ENCODE results near the gene SLCO2A1. TPM values are rescaled to one million over a fixed set of nuclear protein-coding genes. Genes with fewer than 3 reads are reported as not detected.

The SLCO2A1 gene
- polyA plus RNA-seq, 3 donors, result 15.9 to 18.0 (median 16.1) TPM

DNA sequence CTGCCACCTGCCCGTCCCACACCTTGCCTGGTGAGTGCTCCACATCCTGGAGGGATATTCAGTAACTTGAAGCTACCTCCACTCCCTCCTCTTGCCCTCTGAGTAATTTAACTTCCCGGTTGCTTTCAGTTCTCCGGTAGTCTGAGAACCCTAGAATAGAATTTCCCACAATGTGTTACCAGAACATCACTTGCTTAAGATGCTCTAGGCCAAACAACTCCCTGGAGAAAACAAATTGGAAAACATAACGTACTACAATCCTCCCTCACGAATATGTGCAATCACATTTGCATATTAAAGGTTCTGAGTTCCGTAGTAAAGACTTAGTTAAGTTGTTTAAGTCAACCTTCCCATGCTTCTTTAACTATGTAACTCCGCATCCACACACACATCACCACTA, 44.8 kb downstream of the SLCO2A1 start:
- DNase-seq (ENCODE audit: low read depth in 3 of 3, low spot score in 2 of 3), result no peak

DNA sequence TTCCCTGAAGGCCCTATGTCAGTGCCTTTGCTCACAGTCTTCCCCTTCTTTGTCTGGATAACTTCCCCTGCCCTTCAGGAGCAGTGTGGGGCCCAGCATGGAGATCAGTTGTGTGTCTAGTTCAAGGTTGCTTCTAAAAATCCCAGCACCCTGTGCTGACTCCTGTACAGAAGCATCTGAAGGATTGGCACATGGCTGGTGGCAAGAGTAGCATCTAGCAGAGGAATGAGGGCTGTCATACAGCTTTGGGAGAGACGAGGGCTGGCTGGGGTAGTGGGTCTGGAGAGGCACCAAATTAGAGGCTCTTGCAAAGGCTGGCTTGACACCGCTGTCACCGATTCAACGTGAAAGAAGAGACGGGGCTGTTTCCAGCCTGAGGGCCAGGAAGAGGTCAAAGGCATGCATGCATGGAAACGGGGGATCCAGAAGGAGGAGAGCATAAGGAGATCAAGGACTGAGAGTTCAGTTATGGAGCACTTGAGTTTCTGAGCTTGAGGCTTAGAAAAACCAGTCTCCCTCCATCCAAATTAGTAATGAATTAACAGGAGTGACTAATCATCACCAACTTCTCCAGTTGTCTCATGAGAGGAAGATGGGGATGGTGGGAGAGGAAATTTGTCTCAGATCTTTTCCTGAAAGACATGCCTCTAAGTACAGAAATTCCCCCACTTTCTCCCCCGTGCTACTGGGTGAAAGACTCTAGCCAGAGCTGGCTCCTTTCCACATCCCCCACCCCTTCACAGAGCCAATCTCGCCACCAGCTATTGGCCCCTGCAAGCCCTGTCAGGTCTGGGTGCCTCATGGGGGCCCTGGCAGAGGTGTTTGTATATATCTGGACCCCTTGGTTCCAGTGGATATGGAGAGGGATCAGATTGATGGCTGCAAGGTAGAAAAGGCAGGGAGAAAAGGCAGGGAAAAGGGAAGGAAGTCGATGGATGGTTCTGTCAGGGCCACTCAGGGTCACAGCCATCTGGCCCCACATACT, 45.9 kb downstream of the SLCO2A1 start:
- no peak for DNase-seq (ENCODE audit: low read depth in 3 of 3, low spot score in 2 of 3)

DNA sequence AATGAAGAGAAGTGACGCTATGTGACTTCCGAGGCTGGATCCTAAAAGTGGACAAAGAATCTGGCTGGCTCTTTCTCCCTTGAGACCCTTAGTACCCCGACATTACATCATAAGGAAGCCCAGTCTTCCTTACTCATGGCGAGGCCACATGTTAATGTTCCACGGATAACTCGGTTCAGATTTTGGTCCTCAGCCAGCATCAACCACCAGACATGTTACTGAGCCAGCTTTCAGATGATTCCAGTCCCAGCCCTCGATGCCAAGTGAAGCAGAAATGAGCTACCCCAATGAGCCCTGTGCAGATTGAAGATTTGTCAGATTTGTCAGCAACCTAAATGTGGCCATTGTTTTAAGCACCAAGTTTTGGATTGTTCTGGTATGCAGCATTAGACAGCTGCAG, 46.6 kb downstream of the SLCO2A1 start:
- no peak for DNase-seq (ENCODE audit: low read depth in 3 of 3, low spot score in 2 of 3)

DNA sequence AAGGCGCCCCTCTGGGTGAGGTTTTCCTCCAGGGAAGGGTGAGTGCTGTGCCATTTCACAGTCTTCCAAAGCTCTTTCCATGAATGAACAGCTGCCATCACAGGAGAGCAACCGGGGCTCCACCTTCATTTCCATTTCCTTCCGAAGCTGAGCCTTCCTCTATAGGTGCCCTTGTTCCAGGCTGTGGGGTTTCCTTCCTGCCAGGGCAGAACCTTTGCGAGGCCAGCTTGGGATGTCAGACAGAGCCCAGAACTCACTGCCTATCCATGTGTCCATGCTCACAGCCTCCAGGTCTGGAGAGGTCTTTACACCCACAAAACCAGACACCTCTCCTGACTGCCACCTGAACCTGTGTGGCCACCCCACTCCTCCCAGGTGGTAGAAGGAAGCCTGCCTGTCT, 49.2 kb downstream of the SLCO2A1 start:
- no peak for DNase-seq (ENCODE audit: low read depth in 3 of 3, low spot score in 2 of 3)

DNA sequence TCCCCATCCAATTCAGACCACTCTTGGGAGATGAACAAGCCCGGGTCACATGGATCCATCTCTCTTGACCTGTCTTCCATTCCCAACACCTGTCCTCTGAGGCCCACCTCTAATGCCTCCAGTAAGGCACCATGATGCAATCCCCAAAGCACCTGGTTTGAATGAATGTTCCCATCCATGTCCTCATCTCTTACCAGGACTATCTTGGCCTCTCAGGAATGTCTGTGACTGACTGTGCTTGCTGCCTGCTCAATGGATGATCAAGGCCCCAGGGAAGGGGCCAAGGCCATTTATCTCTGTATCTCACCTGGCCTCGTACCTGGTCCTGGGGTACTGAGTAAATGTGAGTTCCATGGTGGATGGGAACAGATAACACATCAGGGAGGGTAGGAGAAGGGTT, 49.7 kb downstream of the SLCO2A1 start:
- no peak for DNase-seq (ENCODE audit: low read depth in 3 of 3, low spot score in 2 of 3)

DNA sequence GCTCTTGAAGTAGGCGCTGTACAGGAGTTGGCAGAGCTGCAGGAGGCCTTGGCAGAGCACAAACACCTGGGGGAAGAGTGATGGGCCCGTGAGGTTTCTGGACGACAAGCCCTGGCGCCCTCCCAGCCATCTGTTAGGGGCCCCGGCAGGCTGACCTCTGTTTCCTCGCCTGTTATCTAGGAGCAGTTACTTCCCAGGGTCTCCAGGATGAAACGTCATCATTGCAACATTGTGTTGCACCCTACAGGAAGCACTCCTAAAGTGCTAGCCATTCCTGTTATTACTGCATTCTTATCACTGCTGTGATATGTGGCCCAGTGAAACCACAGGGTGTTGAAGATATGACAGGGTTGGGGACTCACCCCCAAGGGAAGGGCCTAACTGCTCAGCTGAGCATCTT, 50.2 kb downstream of the SLCO2A1 start:
- no peak for DNase-seq (ENCODE audit: low read depth in 3 of 3, low spot score in 2 of 3)

DNA sequence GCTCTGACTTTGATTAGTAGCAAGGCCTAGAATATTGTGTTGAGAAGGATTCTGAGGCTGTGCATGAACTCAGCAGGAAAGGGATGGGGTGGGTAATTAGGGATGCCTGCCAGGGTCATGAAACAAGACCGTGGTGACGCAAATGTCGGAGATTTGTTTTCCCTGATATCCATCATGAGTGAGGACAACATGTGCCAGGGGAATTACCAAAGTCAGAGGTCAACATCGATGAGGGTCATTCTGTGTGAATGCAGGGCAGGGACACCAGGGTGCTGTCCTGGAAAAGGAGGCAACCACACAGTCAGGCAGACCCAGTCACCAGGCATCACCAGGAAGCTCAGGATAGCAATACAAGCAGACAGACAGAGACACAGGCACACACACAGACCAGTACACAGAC, 52.2 kb downstream of the SLCO2A1 start:
- no peak for DNase-seq (ENCODE audit: low read depth in 3 of 3, low spot score in 2 of 3)

DNA sequence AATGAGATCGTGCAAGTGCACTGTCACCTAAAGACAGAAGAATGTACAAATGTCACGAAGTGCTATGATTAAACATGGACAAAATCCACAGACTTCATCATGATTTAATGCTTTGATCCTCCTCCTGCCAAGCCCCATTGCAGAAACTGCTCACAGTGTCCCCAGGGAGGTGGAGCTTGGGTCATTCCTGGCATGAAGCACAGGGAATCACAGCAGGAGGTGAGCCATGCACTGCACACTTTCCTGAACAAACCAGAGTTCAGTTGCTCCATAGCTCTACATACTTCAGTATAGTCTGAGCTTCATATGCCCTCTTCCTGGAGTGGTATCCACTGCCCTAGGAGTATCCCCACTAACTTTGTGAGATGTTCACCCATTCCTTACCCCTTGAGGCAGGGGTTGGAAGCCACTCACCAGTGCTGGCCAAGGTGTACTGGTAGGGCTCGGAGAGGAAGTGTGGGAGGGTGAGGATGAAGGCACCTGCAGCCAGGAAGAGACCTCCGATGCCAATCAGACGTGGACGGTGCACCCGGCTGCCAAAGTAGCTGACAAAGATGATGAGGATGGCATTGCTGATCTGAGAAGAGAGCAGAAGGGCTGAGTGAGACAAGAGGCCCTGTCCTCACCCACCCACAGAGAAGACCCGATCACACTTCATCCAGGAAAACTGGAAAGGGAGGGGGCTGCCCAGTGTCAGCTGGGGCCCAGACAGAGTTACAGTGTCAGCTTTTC, 56.3 kb downstream of the SLCO2A1 start:
- no peak for DNase-seq (ENCODE audit: low read depth in 3 of 3, low spot score in 2 of 3)

DNA sequence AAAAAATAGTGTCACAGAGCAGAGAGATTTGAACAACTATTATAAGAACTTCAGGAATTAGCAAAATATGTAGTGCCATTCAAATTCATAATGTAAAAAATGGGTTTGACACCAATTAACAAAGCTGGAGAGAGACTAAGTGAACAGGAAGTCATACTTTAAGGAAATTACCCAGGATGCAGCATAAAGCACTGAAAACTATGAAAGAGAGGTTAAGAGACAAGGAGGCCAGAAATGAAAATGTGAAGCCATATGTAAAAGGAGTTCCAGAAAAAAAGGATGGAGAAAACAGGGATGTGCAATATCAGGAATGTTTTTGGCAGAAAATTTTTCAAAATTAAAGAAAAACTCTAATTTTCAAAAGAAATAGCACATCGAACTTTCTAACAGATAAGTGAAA, 57.6 kb downstream of the SLCO2A1 start:
- DNase-seq (ENCODE audit: low read depth in 3 of 3, low spot score in 2 of 3), result no peak

DNA sequence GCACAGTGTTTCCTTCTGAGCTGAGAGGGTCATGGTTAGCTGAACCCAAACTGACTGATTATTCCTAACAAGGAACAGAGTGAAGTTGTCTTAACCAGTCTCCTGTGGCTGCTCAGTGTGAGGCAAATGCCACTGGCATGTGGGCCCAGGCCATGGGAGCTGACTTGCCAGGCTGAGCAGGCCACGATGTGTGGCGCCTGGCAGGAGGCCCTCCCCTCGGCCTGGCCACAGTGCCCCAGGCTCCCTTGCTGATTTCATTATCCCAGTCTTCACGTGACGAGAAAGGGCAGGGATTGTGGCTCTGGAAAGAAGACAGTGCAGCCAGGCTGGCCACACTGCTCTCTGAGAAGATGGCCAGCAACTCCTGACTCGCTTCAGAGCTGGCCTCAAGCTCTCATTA, 58.8 kb downstream of the SLCO2A1 start:
- DNase-seq (ENCODE audit: low read depth in 3 of 3, low spot score in 2 of 3), result no peak

DNA sequence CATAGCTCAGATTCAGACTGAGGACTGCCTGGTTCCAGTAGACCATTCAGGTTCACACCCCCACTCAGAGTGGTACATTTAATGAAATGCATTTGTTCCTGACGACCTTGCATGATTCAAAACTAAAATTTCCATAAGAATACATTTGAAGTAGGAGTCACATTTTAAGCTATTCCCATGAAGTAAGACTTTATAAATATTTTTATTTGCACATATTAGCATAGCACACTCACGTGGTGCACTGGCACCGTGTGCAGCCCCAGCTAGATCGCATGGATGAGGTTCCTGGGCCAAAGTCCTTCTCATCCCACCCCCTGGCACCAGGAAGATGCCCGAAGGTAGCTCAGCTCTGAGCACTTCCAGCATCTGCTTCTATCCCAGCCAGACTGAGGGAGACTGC, 59.4 kb downstream of the SLCO2A1 start:
- DNase-seq (ENCODE audit: low read depth in 3 of 3, low spot score in 2 of 3), result no peak

DNA sequence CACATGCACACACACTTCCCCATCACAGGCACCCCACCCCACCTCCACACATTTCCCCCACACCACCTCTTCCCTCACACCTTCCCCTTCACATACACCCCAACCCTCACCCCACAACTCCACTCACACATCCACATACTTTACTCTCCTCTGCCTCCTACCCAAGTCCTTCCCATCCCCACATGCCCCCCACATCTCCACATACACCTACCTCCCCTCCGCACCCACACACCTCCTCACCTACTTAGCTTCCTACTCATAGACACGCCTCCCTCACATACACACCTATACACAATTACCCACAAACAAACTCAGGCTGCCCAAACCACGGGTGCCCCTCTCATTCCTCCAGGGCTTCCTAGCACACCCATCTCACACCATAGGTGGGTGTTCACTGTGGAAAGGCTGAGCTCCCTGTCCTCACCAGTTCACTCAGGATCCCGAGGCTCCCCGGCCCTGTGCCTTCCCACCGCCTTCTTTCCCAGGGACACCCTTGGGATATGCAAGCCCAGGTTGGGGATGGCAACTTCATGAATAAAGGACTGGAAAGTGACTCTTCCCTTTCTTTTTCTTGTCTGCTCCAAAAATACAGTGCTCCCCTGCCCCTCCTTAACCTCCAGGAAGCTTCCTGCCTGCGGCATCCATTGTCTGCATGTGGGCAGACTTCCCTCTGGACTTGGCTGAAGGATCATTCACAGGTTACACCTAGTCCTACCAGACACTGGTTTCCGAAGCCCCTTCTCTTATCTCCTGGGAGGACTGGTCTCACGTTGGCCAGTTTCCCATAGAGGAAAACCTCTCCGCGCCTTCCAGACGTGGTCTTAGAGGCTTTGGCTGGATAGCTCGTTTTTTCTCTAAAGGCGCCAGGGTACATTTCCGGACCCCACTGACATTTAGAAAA, 61.5 kb downstream of the SLCO2A1 start:
- no peak for DNase-seq (ENCODE audit: low read depth in 3 of 3, low spot score in 2 of 3)

DNA sequence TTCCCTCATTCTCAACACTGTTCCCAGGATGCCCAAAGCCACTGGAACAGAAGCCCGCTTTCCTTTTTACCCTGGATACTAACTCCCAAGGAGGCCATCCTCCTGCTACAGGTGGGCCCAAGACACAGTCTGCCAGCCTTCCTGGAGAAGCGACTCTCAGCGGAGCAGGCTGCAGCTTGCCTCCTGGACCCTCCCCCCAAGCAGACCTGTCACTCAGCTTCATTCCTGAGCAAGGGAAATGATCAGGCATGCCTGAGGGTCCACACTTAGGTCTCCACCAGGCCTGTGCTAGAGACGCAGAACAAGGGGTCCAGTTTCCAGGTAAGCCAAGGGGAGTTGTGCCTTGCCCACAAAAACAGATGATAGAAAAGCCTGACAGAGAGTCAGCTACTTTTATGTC, 62.8 kb downstream of the SLCO2A1 start:
- DNase-seq (ENCODE audit: low read depth in 3 of 3, low spot score in 2 of 3), result no peak

DNA sequence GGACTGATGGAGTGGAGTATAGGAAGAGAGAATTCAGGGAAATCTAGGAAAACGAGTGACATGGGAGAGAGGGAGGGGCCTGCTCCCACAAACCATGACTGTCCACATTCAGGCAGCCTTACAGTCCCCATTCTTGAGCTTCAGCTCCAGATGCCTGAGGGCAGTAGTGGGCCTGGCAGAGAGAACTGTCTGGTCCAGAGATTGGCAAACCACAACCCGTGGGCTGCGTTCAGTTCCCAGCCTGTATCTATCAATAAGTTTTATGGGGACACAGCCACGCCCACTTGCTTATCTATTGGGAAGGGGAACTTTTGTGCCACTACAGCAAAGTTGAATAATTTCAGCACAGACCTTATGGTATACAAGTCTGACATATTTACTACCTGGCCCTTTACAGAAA, 63.8 kb downstream of the SLCO2A1 start:
- no peak for DNase-seq (ENCODE audit: low read depth in 3 of 3, low spot score in 2 of 3)

DNA sequence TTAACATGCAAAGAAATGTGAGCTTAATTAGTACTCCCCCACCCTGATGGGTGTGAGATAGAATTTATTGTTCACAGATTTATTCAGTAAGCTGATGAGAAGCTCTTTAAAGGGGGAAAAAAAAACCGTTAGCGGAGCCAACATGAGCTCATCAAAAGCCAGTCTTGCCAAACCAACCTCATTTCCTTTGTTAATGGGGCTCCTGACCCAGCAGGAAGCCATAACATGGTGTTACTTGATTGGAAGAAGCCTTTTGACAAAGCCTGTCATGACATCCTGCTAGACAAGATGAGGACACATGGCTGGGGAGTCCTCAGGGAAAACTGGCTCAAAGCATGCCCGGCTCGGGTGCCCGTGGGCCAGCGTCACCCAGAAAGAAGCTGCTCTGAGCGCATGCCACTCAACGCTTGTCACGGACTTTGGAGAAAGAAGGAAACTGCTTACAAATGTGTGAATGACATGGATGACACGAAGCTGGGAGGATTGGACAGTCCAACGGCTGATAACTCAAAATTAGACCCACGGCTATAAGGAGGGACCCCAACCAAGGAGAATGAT, 64.6 kb downstream of the SLCO2A1 start:
- DNase-seq (ENCODE audit: low read depth in 3 of 3, low spot score in 2 of 3), result no peak

DNA sequence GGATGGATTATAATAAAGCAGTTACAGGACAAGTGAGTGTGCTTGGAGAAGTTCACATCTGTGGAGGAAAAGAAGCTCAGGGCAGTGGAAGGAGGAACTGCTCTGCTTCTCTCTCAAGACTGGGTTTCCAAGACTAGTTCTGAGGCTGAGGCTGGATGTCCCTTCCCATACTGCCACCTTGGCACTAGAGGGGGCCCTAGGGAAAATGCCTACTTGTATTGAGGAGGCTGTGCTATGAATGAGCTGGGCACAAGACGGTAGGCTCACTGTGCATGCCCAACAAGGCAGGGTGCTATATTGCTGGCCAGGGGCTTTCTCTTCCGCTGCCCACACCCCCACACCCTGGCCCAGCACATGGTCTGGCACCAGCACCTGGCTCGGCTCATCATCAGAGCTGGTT, 65.2 kb downstream of the SLCO2A1 start:
- DNase-seq (ENCODE audit: low read depth in 3 of 3, low spot score in 2 of 3), result no peak

DNA sequence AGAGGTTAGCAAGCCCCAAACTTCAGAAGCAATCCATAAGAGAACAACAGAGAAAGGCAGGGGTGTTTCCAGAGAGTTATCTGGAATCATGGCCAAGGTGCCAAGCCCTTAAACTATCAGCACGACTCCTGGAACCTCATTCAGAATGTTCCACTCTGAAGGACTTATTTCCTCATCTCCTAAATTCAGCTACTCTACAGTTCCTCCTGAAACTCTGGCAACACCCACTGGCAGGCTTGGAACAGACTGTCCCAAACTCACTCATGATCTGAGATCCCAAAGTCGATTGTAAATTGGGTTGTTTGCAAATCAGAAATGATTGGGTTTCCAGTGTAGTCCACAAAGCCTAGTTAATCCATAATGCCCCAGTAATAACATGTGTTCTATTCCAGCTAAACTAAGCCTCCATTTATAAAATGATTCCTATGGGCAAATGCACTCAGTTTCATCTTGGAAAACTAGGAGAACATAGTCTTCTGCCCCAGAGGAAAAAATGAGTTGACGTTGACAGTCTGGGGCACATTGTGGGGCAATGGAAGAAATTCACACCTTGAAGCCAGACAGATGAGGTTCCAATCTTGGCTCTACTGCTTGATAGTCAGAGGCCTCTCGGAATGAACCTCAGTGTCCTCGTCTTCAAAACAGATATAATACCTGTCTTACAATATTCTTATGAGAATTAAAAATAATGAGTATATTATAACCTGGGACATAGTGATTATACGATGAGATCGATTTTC, 65.9 kb downstream of the SLCO2A1 start:
- no peak for DNase-seq (ENCODE audit: low read depth in 3 of 3, low spot score in 2 of 3)

DNA sequence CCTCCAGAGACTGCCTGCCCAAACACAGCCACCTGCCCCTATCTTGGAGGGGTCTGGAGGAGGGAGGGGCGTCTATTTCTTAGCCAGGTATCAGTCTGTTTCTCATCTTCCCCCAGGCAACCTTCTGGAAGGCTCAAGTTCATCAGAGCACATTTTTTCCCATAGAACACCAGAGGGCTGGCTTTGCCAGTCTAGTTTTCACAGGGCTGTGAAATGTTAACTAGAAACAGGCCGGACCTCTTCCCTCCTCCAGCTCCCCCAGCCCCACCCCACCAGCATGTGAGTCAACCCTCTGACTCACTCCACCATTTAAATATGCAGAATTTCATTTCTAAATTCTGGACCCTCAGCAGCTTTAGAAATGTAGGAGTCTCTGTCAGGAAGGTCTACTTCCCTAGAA, 66.9 kb downstream of the SLCO2A1 start:
- no peak for DNase-seq (ENCODE audit: low read depth in 3 of 3, low spot score in 2 of 3)

DNA sequence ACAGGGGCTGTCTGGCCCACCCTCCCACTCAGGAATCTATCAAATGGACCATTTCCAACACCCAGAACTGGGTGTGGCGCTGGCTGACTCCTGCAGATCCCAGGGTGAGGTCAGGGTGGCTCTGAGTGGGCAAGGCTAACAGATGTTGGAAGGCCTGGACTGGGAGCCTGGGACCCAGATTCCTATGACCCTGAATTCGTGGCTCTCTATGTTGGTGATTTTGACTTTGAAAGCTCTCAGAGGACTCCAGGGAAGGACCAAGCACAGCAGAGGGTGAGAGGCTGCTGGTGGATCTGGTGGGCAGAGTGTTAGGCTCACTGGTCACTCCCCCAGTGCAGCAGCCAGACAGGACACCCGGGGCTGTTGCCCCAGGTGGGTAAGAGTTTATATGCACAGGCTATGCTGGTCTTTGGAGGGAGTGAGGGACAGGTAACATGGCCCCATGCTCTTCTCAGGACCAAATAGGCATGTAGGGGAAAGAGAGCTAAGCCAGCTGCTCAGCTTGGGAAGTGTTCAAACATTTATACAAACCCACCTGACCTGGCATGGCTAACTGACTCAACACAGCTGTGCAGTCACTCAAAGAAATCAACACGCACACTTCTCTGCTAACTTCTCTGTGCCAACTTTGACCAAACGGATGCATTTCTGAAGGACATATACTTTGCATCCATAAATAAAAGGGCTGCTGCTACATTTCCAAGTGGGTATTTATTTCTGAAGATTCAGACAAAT, 71.5 kb downstream of the SLCO2A1 start:
- DNase-seq (ENCODE audit: low read depth in 3 of 3, low spot score in 2 of 3), result no peak
